Smooth muscle cell (in vitro differentiated cells): ENCODE data around the gene PLD4. TPM values are rescaled to one million over a fixed set of nuclear protein-coding genes. Genes with fewer than 3 reads are reported as not detected.

Experiments used
- DNase-seq: peaks from one replicate; lab custom pipeline; 2025; ENCODE audit not compliant: unreplicated experiment; lab: John Stamatoyannopoulos, UW
- H2AFZ ChIP-seq: fragments of 200-600 bp; sonication (generic); 2 replicates; pipeline ENCODE4 v1.6.0; 2016; ENCODE audit warnings: antibody characterized with exemption, low read depth, mild to moderate bottlenecking
- H3F3A ChIP-seq: fragments of 200-600 bp; sonication (generic); 2 replicates; pipeline ENCODE4 v1.6.0; 2017; ENCODE audit warnings: antibody characterized with exemption, low read depth
- H3K27ac ChIP-seq: fragments of 200-600 bp; sonication (generic); 2 replicates; pipeline ENCODE4 v1.5.1; 2016; ENCODE audit warnings: low read depth, mild to moderate bottlenecking
- H3K27me3 ChIP-seq: fragments of 200-600 bp; sonication (generic); 2 replicates; pipeline ENCODE4 v1.6.1; 2016; ENCODE audit warnings: low read depth, mild to moderate bottlenecking
- H3K36me3 ChIP-seq: fragments of 200-600 bp; sonication (generic); 2 replicates; pipeline ENCODE4 v1.5.1; 2016; ENCODE audit warnings: low read depth
- H3K4me1 ChIP-seq: fragments of 200-600 bp; sonication (generic); 2 replicates; pipeline ENCODE4 v1.5.1; 2016; ENCODE audit warnings: low read depth
- H3K4me2 ChIP-seq: fragments of 200-600 bp; sonication (generic); 2 replicates; pipeline ENCODE4 v1.6.0; 2016; ENCODE audit warnings: mild to moderate bottlenecking
- H3K4me3 ChIP-seq: fragments of 200-600 bp; sonication (generic); 2 replicates; pipeline ENCODE4 v1.5.1; 2016; ENCODE audit warnings: mild to moderate bottlenecking
- H3K79me2 ChIP-seq: fragments of 200-600 bp; sonication (generic); 2 replicates; pipeline ENCODE4 v1.6.0; 2016; ENCODE audit warnings: low read depth, mild to moderate bottlenecking
- H3K9ac ChIP-seq: fragments of 200-600 bp; sonication (generic); 2 replicates; pipeline ENCODE4 v1.6.0; 2016; ENCODE audit warnings: low read depth
- H3K9me3 ChIP-seq: fragments of 200-600 bp; sonication (generic); replicated peaks from 2 replicates; pipeline ENCODE4 v1.5.1; 2016; ENCODE audit warnings: low read depth
- H4K20me1 ChIP-seq: fragments of 200-600 bp; sonication (generic); 2 replicates; pipeline ENCODE4 v1.6.0; 2016; ENCODE audit warnings: low read depth
- WGBS: methylation state at CpG from one replicate; pipeline ENCODE4 v1.1.7; 2016; ENCODE audit warnings: low lambda C conversion rate; 5-methylcytosine and 5-hydroxymethylcytosine counted together
- polyA plus RNA-seq: library from polyadenylated mRNA; unstranded; fragments of >200 nt; fragmentation: Nextera tagmentation; extraction: Ambion mirVana; gene quantifications from 2 replicates; pipeline ENCODE4 v1.2.1, GENCODE V29; 2016
- total RNA-seq: library from RNA; depleted of rRNA; stranded (reverse); fragments of >200 nt; gene quantifications from 2 replicates; pipeline ENCODE4 v1.2.3, GENCODE V29; 2014
- TF ChIP-seq, protein P1 (sequence below): fragments of 200-600 bp; sonication (generic); IDR thresholded peaks from 2 replicates; pipeline ENCODE4 v1.5.1; 2017; ENCODE audit warnings: borderline replicate concordance, mild to moderate bottlenecking, antibody characterized with exemption; ENCODE audit not compliant: insufficient read depth, poor library complexity, severe bottlenecking

The PLD4 gene
- total and polyA plus RNA-seq, 2 experiments from 2014 or later: 0.06 to 0.09 TPM

DNA sequence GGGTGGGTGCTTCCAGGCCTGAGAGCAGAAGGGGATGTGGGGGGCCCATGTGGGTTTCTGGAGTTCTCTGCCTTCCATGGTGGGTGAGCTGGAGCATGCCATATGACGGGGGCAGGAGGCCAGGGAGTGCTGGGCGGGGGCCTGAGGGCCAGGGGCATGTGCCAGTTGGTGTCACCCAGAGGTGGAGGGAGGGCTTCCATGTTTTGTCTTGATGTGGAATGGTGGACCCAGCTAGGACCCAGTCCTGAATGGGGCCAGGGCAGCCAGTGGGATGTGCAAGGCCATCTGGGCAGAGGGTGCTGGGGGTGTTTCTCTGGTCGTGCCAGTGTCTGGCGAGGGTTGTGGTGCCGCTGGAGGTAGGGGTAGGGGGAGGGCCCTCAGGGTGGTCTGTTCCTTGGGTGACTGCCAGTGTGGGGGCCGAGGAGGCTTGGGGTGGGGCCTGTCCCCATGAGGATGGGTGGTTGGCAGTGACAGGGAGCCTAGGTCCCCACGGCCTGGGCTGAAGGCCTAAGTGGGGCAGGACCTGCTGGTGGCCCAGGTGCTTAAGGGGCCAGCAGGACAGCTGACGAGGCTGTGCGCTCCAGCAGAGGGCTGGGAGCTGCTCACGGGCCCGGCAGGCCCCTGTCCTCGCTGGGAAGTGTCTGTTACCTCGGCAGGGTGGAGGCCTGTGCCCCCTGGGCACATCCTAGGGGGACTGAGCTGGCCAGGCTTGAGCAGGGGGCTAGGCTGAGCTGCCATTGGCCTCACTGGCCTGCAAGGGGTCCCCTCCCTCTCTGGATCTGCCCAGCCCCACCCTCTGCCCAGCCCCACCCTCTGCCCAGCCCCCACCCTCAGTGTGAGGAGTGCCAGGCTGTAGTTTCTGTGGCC is 32.8 kb upstream of the PLD4 start:
- TF ChIP-seq, protein P1, sequence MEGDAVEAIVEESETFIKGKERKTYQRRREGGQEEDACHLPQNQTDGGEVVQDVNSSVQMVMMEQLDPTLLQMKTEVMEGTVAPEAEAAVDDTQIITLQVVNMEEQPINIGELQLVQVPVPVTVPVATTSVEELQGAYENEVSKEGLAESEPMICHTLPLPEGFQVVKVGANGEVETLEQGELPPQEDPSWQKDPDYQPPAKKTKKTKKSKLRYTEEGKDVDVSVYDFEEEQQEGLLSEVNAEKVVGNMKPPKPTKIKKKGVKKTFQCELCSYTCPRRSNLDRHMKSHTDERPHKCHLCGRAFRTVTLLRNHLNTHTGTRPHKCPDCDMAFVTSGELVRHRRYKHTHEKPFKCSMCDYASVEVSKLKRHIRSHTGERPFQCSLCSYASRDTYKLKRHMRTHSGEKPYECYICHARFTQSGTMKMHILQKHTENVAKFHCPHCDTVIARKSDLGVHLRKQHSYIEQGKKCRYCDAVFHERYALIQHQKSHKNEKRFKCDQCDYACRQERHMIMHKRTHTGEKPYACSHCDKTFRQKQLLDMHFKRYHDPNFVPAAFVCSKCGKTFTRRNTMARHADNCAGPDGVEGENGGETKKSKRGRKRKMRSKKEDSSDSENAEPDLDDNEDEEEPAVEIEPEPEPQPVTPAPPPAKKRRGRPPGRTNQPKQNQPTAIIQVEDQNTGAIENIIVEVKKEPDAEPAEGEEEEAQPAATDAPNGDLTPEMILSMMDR: no peak
- Histone ChIP-seq H3K4me3 (no peak overlapping the region), H2AFZ (no peak overlapping the region), H3K27ac (no peak overlapping the region), H3F3A (no peaks in the 10 kb centered on the region), H3K4me1 (no peaks in the 10 kb centered on the region), H3K9ac (no peak overlapping the region), H3K9me3 (no peaks in the 10 kb centered on the region), H3K36me3 (no peaks in the 10 kb centered on the region), H3K27me3 (no peaks in the 10 kb centered on the region), H4K20me1 (no peaks in the 10 kb centered on the region), H3K79me2 (no peaks in the 10 kb centered on the region), H3K4me2 (no peak overlapping the region)
- 78% methylated on average over 11 of the region's 13 CpGs for WGBS
- no peak for DNase-seq

DNA sequence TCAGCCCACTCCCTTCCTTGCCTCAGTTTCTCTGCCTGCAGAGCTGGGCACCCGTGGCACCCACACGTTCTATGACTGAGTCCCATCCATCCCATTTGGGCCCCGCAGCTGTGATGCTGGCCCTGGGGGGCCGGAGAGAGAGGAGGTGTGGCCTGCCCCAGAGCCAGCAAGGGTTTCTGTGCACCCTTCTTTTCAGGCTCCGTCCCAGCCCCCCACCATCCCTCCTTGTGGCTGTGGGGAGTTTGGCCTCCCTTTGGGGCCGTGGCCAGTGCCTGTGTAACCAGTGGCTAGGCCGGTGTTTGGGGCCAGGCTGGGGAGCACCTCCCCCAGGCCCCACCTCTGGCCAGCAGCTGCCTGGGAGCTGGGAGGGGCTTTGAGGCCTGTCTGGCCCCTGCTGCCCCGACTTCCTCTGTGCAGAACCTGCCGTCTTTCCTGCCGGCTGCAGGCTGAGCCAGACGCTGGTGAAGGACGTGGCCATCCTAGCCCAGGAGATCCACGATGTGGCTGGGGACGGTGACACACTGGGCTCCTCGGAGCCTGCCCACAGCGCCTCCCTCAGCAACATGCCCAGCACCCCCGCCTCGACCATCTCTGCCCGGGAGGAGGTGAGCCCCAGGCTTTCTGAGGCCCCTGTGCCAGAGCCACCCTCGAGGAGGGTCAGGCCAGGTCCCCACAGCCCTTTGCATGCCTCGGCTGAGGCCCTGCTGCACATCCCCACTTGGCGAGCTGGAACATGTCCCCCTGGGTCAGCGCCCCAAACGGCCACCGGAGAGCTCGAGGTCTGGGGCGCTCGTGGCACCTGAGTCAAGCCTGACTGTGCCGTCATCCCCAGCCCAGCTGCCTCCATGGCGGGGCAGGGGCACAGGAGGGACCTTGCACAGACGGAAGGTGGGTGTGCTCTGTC is 31.9 kb upstream of the PLD4 start:
- H3K27ac ChIP-seq: no peak overlapping the region
- no peaks in the 10 kb centered on the region for H3K79me2 ChIP-seq
- no peaks in the 10 kb centered on the region for H3F3A ChIP-seq
- no peaks in the 10 kb centered on the region for H4K20me1 ChIP-seq
- no peaks in the 10 kb centered on the region for H3K36me3 ChIP-seq
- H3K4me3 ChIP-seq: no peak overlapping the region
- 84% methylated on average over 31 of the region's 31 CpGs for WGBS
- no peak overlapping the region for H3K4me2 ChIP-seq
- TF ChIP-seq, protein P1: no peak
- no peak overlapping the region for H3K9ac ChIP-seq
- H3K4me1 ChIP-seq: no peaks in the 10 kb centered on the region
- no peaks in the 10 kb centered on the region for H3K9me3 ChIP-seq
- H2AFZ ChIP-seq: no peak overlapping the region
- no peak for DNase-seq
- no peaks in the 10 kb centered on the region for H3K27me3 ChIP-seq

DNA sequence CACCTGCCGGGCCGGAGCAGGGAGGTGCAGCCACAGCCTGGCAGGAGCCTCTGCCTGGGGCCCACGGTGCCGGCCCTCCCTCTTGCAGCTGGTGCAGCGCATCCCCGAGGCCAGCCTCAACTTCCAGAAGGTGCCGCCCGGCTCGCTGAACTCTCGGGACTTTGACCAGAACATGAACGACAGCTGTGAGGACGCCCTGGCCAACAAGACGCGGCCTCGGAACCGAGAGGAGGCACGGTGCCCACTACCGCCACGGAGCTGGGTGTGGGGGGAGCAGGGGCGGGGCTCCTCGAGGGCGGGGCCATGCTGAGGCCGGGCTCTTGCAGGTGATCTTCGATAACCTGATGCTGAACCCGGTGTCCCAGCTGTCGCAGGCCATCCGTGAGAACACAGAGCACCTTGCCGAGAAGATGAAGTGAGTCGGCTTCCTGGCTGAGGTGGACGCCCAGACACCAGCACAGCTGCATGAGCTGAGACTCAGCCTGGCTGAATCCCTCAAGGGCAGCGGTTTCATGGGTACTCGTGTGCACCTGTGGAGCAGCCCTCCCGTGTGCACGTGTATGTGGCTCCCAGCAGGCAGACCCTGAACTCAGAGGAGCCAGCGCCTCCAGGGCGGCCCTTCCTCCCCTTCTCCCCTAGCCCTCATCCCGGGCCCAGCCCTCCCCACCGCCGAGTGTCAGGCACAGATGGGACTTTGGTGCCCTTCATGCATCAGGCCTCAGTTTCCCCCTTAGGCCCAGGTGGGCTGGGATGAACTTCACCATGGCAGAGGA is 31.1 kb upstream of the PLD4 start:
- TF ChIP-seq, protein P1: no peak
- no peaks in the 10 kb centered on the region for H3K27me3 ChIP-seq
- H4K20me1 ChIP-seq: no peaks in the 10 kb centered on the region
- no peak overlapping the region for H2AFZ ChIP-seq
- H3K4me1 ChIP-seq: no peaks in the 10 kb centered on the region
- no peak overlapping the region for H3K9ac ChIP-seq
- H3K27ac ChIP-seq: no peak overlapping the region
- no peak for DNase-seq
- no peaks in the 10 kb centered on the region for H3F3A ChIP-seq
- no peak overlapping the region for H3K4me2 ChIP-seq
- H3K79me2 ChIP-seq: no peaks in the 10 kb centered on the region
- no peaks in the 10 kb centered on the region for H3K9me3 ChIP-seq
- no peak overlapping the region for H3K4me3 ChIP-seq
- H3K36me3 ChIP-seq: no peaks in the 10 kb centered on the region
- 94% methylated on average over 38 of the region's 39 CpGs for WGBS
